ENCODE results near the gene PLSCR1.
"Not testable (repeated sequence)": the region's sequence is repeated elsewhere in the genome, so short reads cannot be mapped to it uniquely, and the experiment has no call there.

The PLSCR1 gene

DNA sequence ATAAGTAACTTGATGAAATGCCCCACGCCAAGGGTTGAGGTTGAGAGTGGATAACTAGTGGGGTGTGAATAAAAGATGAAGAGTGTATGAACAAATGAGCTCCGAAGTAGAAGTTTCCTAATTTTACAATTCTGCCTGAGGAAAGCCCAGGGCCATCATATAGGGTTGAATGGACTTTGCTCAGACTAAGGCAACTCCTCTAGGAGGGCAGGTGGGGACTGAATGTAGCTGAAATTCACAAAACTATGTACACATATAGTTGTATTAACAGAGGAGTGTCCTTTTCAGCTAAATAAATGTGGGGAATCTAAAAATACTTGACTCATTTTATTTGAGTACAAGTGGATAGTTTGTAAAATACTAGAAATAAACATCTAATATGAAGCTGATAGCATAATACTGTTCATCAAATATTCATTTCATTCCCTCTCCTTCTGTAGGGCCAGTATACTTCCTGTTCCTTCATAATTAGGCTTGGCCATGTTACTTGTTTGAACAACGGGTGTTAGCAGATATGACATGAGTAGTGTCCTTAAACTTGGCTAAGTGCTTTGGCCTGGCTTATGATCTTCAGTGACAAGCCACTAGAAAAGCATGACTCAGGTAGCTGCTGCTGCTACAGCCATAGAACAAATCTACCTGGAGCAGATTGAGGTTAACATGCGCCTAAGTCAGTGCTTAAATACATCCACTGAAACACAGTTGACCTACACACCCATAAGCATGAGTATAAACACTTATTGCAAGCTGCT lies 26.5 kb downstream of the PLSCR1 start:
- DNase-seq (ENCODE audit: low read depth in 2 of 2, low spot score in 1 of 2): no peak

DNA sequence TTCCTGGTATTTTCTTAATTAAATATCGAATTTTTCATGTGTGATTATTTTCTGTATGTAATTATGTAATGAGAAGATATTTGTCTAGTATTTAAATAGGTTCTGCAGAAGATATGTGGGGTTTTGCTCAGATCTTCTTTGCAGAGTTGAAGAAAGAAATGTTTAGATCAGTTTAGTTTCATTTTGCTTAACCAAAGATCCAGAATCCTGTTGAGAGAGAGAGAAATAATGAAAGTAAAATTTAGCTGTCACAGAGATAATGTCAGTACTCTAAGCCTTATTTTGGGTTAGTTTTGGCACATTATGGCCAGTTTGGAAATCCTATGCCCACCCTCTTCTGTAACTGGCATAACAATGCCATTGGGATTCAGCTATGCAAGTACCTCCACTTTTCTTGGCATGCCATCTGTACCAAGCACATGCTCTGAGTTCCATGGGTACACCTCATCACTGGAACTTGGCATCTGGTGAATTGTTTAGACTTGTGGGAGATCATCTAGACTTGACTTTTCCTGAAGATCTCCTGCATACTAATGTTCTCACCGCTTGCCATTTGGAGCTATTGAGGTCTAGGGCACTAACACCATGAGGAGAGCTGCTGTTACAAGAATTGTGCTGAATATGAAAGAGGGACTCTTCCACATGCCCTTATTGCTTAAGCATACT lies 30.9 kb downstream of the PLSCR1 start:
- DNase-seq (ENCODE audit: low read depth in 2 of 2, low spot score in 1 of 2): no peak

- no peak for DNase-seq (ENCODE audit: low read depth in 2 of 2, low spot score in 1 of 2)
Observed at GRCh38 chr3:146511402-146512134, 32.8 kb downstream of the PLSCR1 start.

- DNase-seq (ENCODE audit: low read depth in 2 of 2, low spot score in 1 of 2): no peak
Observed at GRCh38 chr3:146507331-146508120, 36.9 kb downstream of the PLSCR1 start.

DNA sequence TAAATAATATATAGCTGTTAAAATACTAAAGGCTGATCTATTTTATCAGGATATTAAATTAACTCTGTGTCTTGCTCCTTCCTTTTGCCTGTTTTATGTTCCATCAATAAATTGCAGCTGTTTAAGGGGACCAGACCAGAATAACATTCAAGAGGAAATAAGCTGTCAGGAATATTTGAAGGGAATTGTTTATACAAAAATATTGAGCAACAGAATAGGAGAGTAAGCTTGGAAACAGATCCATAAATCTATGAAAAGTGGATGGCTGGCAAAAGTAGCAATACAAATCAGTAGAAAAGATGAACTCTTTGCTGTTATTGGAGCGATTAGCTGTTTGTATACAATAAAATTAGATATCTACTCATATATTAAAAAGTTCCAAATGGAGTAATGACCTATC lies 38.9 kb downstream of the PLSCR1 start:
- no peak for DNase-seq (ENCODE audit: low read depth in 2 of 2, low spot score in 1 of 2)

- DNase-seq (ENCODE audit: low read depth in 2 of 2, low spot score in 1 of 2): no peak
Observed at GRCh38 chr3:146504498-146505197, 39.8 kb downstream of the PLSCR1 start.

- no peak for DNase-seq (ENCODE audit: low read depth in 2 of 2, low spot score in 1 of 2)
Observed at GRCh38 chr3:146503461-146504202, 40.8 kb downstream of the PLSCR1 start.

DNA sequence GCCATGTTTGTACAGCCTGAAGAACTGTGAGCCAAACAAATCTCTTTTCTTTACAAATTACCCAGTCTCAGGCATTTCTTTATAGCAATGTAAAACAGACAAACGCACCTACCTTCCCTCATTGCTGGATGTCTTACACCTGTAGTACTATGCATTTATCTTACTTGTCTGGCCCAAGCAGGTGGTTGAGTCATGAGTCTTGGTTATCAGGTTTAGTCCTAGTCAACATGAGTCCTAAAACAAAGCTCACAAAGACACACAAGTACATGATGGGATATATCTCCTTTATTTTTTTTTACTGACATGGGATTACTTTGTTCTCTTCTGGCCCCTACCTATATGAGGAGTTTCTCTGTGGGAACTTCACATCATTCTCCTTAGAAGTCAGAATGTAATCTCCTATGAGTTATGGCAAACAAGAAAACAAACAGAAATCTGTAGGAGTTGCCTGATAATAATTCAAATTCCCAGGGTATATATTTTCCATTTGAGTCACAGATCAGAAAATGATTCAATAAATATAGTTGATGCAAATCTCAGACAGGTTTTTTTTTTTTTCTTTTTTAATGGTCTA lies 41.4 kb downstream of the PLSCR1 start:
- DNase-seq (ENCODE audit: low read depth in 2 of 2, low spot score in 1 of 2): no peak

- DNase-seq (ENCODE audit: low read depth in 2 of 2, low spot score in 1 of 2): no peak
Observed at GRCh38 chr3:146501752-146502151, 42.7 kb downstream of the PLSCR1 start.

DNA sequence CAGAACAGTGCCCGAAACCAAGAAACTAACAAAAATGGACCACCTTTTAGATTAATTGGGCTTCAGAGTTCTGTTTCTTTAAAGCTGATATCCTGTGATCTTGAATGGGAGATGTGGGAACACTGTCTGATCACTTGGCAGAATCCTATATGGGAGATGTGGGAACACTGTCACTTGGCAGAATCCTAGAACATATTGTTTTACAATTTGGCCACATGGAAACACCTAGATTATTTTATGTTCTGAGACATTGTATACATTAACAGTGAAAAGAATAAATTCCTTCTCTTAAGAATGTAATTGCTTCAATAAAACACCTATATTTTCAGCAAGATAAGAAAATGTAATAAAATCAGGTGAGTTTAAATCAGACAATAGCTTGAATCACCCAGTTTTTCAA lies 44.7 kb downstream of the PLSCR1 start:
- DNase-seq (ENCODE audit: low read depth in 2 of 2, low spot score in 1 of 2): no peak

- peak in 1 of 2 donors; percentile 4 for DNase-seq (ENCODE audit: low read depth in 2 of 2, low spot score in 1 of 2)
Observed at GRCh38 chr3:146498002-146498736, 46.2 kb downstream of the PLSCR1 start.

GRCh38 chr3:146497145-146497843 lies 47.1 kb downstream of the PLSCR1 start:
- not testable (repeated sequence) for DNase-seq (ENCODE audit: low read depth in 2 of 2, low spot score in 1 of 2)

DNA sequence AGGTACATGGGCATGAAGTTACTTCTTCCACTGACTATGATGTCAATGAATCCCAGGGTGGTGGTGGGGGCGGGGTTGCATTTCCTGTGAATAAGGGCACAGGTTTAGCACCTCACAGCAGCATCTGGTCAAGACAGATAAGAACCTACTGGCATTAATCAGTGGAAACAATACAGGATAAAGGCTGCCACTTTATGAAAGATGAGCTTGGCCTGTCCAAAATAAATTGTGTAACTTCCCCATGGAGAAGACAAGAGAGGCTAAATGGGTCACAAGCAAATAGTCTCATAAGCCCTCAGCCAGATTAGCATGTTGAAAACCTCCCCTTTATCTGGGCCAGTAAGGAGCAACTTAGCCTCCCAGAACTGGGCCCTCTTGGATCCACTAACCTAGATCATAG lies 47.7 kb downstream of the PLSCR1 start:
- DNase-seq (ENCODE audit: low read depth in 2 of 2, low spot score in 1 of 2): no peak

DNA sequence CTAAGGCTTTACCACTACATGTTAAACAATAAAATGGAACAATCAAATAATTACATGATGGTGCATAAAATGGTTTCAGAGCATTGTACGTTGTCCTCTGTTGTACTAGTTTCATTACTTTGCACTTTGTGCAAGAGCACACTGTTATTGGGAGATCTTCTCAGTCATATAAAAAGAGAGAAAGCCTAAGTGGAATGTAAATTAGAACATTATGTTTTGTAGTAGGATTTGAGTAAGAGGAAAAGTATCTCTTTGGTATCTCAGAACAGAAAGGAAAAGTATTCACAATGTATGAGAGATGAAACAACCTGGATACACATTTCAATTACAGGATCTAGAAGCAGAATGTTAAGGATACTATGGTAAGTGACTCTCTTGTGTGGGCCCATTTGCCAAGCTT lies 48.2 kb downstream of the PLSCR1 start:
- DNase-seq (ENCODE audit: low read depth in 2 of 2, low spot score in 1 of 2): no peak

DNA sequence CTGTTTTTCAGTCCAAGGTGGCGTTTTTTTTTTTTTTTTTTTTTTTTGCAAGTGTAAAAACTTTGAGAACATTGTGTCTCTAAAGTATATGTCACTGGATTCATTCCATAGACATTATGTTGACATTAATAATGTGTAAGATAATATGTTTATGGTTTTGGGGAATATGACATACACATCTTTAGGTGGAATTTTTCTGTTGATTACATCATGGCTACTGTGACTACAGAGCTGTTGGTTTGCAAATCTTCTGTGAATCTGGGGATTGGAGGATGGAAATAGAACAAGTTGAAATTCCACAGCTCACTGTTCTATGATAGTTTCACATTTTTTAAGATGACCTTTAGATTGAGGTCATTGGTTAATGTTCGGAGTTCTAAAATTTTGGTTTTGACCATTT lies 50.6 kb downstream of the PLSCR1 start:
- no peak for DNase-seq (ENCODE audit: low read depth in 2 of 2, low spot score in 1 of 2)

DNA sequence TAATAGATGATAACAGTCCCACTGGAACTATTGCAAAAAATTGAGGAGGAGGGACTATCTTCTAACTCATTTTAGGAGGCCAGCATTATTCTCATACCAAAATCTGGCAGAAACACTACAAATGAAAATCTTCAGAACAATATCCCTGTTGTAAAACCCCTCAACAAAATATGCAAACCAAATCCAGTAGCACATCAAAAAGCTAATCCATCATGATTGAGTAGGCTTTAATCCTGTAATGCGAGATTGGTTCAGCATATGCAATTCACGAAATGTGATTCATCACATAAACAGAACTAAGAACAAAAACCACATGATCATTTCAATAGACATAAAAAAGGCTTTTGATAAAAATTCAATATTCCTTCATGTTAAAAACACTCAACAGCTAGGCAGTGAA lies 51.2 kb downstream of the PLSCR1 start:
- DNase-seq (ENCODE audit: low read depth in 2 of 2, low spot score in 1 of 2): no peak

DNA sequence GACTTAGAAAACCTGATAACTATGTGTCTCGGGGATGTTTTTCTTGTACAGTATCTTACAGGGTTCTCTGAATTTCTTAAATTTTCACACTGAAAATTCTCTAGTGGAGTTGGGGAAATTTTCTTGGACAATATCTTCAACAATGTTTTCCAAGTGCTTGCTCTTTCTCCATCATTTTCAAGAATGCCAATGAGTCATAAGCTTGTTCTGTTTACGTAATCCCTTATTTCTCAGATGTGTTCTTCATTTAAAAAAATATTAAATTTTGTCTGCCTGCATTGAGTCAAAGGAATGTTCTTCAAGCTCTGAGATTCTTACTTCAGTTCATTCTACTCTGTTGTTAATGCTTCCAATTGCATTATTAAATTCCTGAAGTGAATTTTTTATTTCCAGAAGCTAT lies 53.1 kb downstream of the PLSCR1 start:
- DNase-seq (ENCODE audit: low read depth in 2 of 2, low spot score in 1 of 2): no peak

DNA sequence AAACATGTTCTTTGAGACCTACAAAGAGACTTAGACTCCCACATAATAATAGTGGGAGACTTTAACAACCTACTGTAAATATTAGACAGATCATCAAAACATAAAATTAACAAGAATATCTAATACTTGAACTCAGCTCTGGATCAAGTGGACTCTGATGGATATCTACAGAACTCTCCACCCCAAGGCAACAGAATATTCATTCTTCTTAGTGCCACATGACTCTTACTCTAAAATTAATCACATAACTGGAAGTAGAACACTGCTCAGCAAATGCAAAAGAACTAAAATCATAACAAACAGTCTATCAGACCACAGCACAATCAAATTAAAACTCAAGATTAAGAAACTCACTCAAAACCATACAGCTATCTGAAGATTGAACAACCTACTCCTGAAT lies 59.1 kb downstream of the PLSCR1 start:
- no peak for DNase-seq (ENCODE audit: low read depth in 2 of 2, low spot score in 1 of 2)
